Chondrocyte (in vitro differentiated cells): ENCODE results near the gene WDR1. TPM values are rescaled to one million over a fixed set of nuclear protein-coding genes. Genes with fewer than 3 reads are reported as not detected.

Experiments
- DNase-seq: peaks from one replicate; pipeline ENCODE4 v3.0.0; 2021; ENCODE audit warnings: mixed read lengths, low spot score
- H3K27ac Mint-ChIP-seq: one replicate; pipeline ENCODE4 v1.8.0; 2021; ENCODE audit warnings: mild to moderate bottlenecking, moderate library complexity, mixed read lengths; ENCODE audit not compliant: unreplicated experiment
- H3K27me3 Mint-ChIP-seq: 2 replicates; pipeline ENCODE4 v1.8.0; 2021; ENCODE audit warnings: low read depth, mixed read lengths
- H3K36me3 Mint-ChIP-seq: 2 replicates; pipeline ENCODE4 v1.8.0; 2021; ENCODE audit warnings: low read depth, mixed read lengths
- H3K4me1 Mint-ChIP-seq: 2 replicates; pipeline ENCODE4 v1.8.0; 2021; ENCODE audit warnings: low read depth, mild to moderate bottlenecking, mixed read lengths
- H3K4me3 Mint-ChIP-seq: one replicate; pipeline ENCODE4 v1.8.0; 2021; ENCODE audit warnings: mild to moderate bottlenecking, moderate library complexity, mixed read lengths; ENCODE audit not compliant: unreplicated experiment
- H3K9me3 Mint-ChIP-seq: 2 replicates; pipeline ENCODE4 v1.8.0; 2021; ENCODE audit warnings: low read depth, mixed read lengths
- total RNA-seq: library from RNA; stranded (reverse); gene quantifications from 3 replicates; pipeline ENCODE4 v1.2.1, GENCODE V29; 2021
- TF ChIP-seq, protein P1 (sequence below): fragments of 200-600 bp; sonication (generic); IDR thresholded peaks from 2 replicates; pipeline ENCODE4 v1.5.0; 2021; ENCODE audit warnings: antibody characterized with exemption, mild to moderate bottlenecking, moderate library complexity

WDR1 gene
- total RNA-seq, 1 donor from 2014 or later: 483 TPM

DNA sequence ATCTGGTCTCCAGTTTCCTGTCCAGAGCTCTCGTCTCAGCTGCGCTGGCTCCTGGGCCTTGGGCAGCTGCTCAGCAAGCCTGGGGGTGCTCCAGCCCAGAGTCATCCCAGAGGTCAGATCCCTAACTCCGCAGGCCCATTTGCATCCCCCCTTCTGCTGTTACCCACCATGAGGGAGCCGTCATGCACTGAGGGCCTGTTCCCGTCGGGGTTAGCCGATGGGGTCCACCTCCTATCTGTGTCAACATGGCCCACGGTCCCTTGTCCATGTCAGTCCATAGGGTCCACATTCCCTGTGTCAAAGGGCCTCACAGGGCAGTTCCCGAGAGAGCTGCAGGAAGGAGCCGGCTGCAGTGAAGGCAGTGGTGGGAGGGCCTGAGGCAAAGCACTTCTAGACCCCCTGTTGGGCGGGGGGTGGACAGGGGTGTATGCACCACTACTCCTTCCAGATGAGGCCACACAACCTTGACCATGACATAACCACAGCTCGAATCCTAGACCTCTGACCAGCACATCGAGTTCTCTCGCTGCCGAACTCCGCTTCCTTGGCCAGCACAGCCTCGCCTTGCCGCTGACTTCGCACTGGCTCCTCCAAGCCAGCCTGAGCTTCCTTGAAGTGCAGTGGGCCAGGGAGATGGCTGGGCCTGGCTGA is 24.9 kb downstream of the WDR1 start:
- Mint-ChIP-seq H3K27me3 (no peaks in the 10 kb centered on the region), H3K4me1 (peaks cover 57% of the 10 kb centered on the region), H3K4me3 (no peak overlapping the region), H3K27ac (peak overlapping the region; percentile 96), H3K36me3 (peaks cover 32% of the 10 kb centered on the region), H3K9me3 (no peaks in the 10 kb centered on the region)
- peak; percentile 84 for DNase-seq
- TF ChIP-seq, protein P1, sequence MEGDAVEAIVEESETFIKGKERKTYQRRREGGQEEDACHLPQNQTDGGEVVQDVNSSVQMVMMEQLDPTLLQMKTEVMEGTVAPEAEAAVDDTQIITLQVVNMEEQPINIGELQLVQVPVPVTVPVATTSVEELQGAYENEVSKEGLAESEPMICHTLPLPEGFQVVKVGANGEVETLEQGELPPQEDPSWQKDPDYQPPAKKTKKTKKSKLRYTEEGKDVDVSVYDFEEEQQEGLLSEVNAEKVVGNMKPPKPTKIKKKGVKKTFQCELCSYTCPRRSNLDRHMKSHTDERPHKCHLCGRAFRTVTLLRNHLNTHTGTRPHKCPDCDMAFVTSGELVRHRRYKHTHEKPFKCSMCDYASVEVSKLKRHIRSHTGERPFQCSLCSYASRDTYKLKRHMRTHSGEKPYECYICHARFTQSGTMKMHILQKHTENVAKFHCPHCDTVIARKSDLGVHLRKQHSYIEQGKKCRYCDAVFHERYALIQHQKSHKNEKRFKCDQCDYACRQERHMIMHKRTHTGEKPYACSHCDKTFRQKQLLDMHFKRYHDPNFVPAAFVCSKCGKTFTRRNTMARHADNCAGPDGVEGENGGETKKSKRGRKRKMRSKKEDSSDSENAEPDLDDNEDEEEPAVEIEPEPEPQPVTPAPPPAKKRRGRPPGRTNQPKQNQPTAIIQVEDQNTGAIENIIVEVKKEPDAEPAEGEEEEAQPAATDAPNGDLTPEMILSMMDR: no peak

DNA sequence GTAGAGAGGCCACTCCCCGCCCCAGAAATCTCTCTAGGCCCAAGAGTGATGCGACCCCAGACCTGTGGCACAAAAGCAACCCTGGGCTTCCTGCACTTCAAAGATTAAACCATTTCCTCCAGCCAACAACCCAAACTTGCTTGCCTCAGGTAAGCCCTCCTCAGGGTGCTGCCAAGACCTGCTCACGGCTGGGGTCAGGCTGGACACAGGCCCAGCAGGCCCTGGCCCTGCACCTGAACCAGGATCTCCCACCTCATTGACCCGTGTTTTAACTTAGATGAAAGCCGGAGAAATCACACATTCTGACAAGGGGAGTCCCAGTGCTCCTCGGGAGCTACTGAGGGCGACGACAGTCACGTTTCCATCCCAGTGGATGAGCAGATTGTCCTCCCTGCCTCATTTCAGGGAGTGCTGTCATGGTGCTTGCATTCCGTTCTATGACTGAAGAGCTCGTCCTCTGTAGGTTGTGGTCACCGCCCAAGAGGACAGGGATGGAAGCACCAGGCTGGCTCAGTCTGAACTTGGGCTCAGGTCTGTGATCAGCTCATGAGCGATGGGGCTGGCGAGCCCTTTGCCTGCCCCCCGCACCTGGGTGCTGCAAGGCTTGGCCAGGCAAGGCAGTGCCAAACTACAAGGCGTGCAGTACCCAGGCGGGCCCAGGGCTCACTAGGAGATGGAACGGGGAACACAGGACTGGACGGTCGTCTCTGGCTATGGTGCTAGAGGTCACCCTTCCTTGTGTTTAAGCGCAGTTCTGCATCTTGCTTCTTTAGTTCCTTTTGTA is 25.9 kb downstream of the WDR1 start:
- Mint-ChIP-seq H3K4me3 (no peak overlapping the region), H3K27ac (no peak overlapping the region), H3K9me3 (no peaks in the 10 kb centered on the region), H3K4me1 (peaks cover 53% of the 10 kb centered on the region), H3K27me3 (no peaks in the 10 kb centered on the region), H3K36me3 (peaks cover 39% of the 10 kb centered on the region)
- TF ChIP-seq, protein P1: no peak
- DNase-seq: peak; percentile 73

DNA sequence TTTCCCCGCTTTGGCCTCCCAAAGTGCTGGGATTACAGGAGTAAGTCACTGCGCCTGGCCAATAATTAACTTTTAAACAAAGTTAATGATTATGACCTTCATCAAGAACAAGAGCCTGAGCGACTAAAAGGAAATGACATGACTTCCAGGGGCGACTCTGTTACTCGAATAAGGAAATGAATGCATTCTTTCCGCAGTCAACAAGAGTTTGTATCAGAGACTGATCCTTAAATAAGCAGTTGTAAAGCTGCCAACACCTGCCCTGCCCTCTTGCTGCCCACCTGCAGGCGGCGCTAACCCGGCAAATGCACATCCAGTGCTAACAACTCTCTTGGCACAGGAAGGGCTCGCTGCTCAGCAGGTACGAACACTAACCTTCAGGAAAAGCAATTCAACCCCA is 27.3 kb downstream of the WDR1 start:
- peak; percentile 52 for DNase-seq
- H3K4me1 Mint-ChIP-seq: peaks cover 43% of the 10 kb centered on the region
- H3K36me3 Mint-ChIP-seq: peaks cover 46% of the 10 kb centered on the region
- no peak overlapping the region for H3K27ac Mint-ChIP-seq
- no peaks in the 10 kb centered on the region for H3K27me3 Mint-ChIP-seq
- H3K4me3 Mint-ChIP-seq: no peak overlapping the region
- H3K9me3 Mint-ChIP-seq: no peaks in the 10 kb centered on the region
- TF ChIP-seq, protein P1: peak; percentile 52

DNA sequence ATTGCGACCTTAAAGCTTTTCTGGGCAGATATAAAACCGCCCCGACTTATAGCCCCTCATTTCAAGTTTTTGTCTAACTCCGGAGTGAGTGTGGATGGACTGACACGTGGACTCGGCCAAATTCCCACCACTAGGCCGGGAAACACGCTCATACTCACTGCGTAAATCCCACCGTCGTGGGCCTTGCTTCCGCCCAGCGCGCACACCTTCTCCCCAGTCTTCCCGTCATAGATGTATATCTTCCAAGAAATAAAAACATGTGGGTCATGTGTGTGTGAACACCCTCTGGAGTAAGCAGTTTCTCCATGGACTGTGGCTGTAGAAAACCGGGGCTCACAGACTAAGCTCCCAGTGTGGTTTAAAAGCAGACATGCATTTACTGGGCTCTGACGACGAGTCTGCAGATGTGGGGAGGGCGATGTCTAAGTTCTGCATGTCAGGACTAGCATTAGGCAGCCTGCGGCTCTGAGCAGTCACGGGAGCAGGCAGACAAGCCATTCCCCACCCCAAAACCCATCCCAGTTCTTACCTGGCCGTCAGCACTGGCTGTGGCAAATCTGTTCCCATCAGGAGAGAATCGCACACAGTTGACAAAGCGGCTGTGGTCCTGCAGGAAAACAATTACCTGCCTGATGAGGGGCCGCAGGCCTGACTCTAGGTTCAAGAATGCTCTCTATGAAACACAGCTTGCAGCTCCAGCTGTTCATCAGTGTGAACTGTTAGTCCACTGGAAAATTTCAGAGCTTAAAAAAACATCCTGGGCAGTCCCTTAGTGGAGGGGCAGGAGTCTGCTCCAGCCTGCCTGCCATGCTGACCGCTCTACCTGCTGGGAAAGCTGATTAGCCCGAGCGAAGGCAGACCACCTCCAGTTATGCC is 28.2 kb downstream of the WDR1 start:
- no peaks in the 10 kb centered on the region for H3K27me3 Mint-ChIP-seq
- TF ChIP-seq, protein P1: no peak
- H3K27ac Mint-ChIP-seq: no peak overlapping the region
- no peak overlapping the region for H3K4me3 Mint-ChIP-seq
- H3K4me1 Mint-ChIP-seq: peaks cover 33% of the 10 kb centered on the region
- H3K9me3 Mint-ChIP-seq: no peaks in the 10 kb centered on the region
- H3K36me3 Mint-ChIP-seq: peaks cover 46% of the 10 kb centered on the region
- peak; percentile 50 for DNase-seq
